Prostate gland (tissue), 2 donors: ENCODE measurements around the gene LIPE. TPM values are rescaled to one million over a fixed set of nuclear protein-coding genes. Genes with fewer than 3 reads are reported as not detected.

Experiments
- DNase-seq: peaks from one replicate; pipeline ENCODE4 v3.0.0-alpha.2; 2019; ENCODE audit warnings: low spot score
- H3K27ac ChIP-seq, 2 donors: fragments of 200-600 bp; sonication (generic); 2 replicates each; pipeline ENCODE4 v1.5.1; 2017 to 2019
- H3K27me3 ChIP-seq: fragments of 200-600 bp; sonication (generic); replicated peaks from 2 replicates; pipeline ENCODE4 v1.5.1; 2019; ENCODE audit not compliant: insufficient read depth
- H3K36me3 ChIP-seq, 2 donors: fragments of 200-600 bp; sonication (generic); 1 replicate in 1 of 2; 2 replicates in 1 of 2; pipeline versions ENCODE4 v1.5.1 to v1.8.1; 2017 to 2019
- H3K4me1 ChIP-seq: fragments of 200-600 bp; sonication (generic); replicated peaks from 2 replicates; pipeline ENCODE4 v1.5.1; 2019
- H3K4me3 ChIP-seq, 2 donors: fragments of 200-600 bp; sonication (generic); 2 replicates each; pipeline ENCODE4 v1.5.1; 2017 to 2019
- H3K9me3 ChIP-seq: fragments of 200-600 bp; sonication (generic); 2 replicates; pipeline ENCODE4 v1.5.1; 2017
- POLR2A ChIP-seq: fragments of 450-650 bp; IDR thresholded peaks from one replicate; pipeline ENCODE4 v1.6.1; 2016; ENCODE audit warnings: antibody characterized with exemption, mild to moderate bottlenecking
- POLR2AphosphoS5 ChIP-seq: sonication (generic); formaldehyde crosslinking; IDR thresholded peaks from one replicate; pipeline ENCODE4 v1.6.1; 2017; ENCODE audit warnings: antibody characterized with exemption
- WGBS: methylation state at CpG from one replicate; pipeline ENCODE4 v1.1.5; 2018; 5-methylcytosine and 5-hydroxymethylcytosine counted together
- intact Hi-C: fragments of 100-400 bp; cut with DNase I; formaldehyde crosslinking; loops from one replicate; pipeline ENCODE4 v1.14.2; 2022
- total RNA-seq, 2 donors: library from RNA; depleted of rRNA; stranded (reverse); fragments of >200 nt; gene quantifications; one replicate each; pipeline ENCODE4 v1.1.0, GENCODE V29; 2016
- TF ChIP-seq, protein P1 (sequence below), 4 experiments: fragments of 200-600 bp in 2 of 4; fragments of 450-650 bp in 2 of 4; sonication (generic) in 2 of 4; IDR thresholded peaks; 1 replicate in 3 of 4; 2 replicates in 1 of 4; pipeline ENCODE4 v1.5.1; 2016 to 2019; ENCODE audit warnings: antibody characterized with exemption in 4 of 4, mild to moderate bottlenecking in 2 of 4, moderate library complexity in 2 of 4

LIPE gene
- total RNA-seq, 2 donors from 2014 or later: 10.2 to 24.8 TPM

DNA sequence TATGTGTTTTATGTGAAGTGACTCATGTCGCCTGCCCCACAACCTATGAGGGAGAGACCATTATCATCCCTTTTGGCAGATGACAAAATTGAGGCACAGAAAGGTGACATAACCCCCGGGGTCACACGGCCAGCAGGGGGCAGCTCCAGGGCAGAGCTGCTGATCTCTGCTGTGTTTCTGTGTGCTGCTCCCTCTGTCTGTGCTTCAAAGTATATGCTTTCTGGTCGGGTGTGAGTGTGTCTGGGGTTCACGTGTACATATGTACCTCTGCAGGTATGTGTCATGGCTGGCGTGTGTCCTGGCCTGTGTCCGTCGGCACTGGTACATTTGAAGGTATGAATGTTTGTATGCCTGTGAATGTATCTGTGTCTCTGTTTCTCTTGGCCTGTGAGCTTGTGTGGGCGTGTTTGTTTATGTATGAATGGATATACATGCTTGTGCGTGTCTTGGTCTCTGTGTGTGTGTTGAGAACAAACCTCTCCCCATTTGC, 7.1 kb downstream of the LIPE start:
- Histone ChIP-seq H3K36me3 (no peaks in the 10 kb centered on the region), H3K4me1 (no peaks in the 10 kb centered on the region), H3K9me3 (no peaks in the 10 kb centered on the region), H3K27ac (no peak overlapping the region), H3K4me3 (no peak overlapping the region), H3K27me3 (no peaks in the 10 kb centered on the region)
- WGBS: 34% methylated on average over 10 of the region's 10 CpGs
- TF ChIP-seq POLR2A (no peak), POLR2AphosphoS5 (no peak)
- TF ChIP-seq, protein P1, sequence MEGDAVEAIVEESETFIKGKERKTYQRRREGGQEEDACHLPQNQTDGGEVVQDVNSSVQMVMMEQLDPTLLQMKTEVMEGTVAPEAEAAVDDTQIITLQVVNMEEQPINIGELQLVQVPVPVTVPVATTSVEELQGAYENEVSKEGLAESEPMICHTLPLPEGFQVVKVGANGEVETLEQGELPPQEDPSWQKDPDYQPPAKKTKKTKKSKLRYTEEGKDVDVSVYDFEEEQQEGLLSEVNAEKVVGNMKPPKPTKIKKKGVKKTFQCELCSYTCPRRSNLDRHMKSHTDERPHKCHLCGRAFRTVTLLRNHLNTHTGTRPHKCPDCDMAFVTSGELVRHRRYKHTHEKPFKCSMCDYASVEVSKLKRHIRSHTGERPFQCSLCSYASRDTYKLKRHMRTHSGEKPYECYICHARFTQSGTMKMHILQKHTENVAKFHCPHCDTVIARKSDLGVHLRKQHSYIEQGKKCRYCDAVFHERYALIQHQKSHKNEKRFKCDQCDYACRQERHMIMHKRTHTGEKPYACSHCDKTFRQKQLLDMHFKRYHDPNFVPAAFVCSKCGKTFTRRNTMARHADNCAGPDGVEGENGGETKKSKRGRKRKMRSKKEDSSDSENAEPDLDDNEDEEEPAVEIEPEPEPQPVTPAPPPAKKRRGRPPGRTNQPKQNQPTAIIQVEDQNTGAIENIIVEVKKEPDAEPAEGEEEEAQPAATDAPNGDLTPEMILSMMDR (IDR thresholded peaks at IDR 0.05): peak in 3 of 4 experiments; percentile 21 to 69 (median 45)
- no peak for DNase-seq
- intact Hi-C loops: no loop called here

GRCh38 chr19:42419309-42419708, 7.9 kb downstream of the LIPE start:
- TF ChIP-seq, protein P1 (IDR thresholded peaks at IDR 0.05): no peak
- no peak for TF ChIP-seq POLR2AphosphoS5
- TF ChIP-seq POLR2A: no peak
- Histone ChIP-seq H3K4me3 (no peak overlapping the region), H3K4me1 (no peaks in the 10 kb centered on the region), H3K36me3 (no peaks in the 10 kb centered on the region), H3K27ac (no peak overlapping the region), H3K27me3 (no peaks in the 10 kb centered on the region), H3K9me3 (no peaks in the 10 kb centered on the region)
- no peak for DNase-seq
- WGBS: 72% methylated on average over 6 of the region's 6 CpGs
- intact Hi-C loops: no loop called here

DNA sequence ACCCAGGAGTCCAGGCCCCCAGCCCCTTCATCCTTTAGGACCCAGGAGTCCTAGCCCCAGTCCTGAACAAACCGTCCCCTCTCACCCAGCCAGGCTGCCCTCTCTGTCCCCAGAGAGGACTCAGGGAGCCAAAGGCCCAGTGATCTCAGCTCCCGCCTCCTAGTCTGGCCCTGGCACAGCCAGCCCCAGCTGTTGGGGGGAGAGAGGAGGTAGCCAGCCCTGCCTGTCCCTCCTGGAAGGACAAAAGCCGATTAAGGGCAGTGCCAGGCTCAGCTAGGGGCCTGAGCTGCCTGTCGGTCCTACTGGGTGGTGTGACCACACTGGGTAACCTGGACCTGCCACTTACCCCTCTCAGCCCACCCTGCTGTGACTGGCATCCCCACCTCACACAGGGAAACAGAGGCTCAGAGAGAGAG, 14.5 kb downstream of the LIPE start:
- TF ChIP-seq, protein P1 (IDR thresholded peaks at IDR 0.05): no peak
- TF ChIP-seq POLR2AphosphoS5 (no peak), POLR2A (no peak)
- WGBS: 50% methylated on average over 4 of the region's 4 CpGs
- Histone ChIP-seq H3K36me3 (no peaks in the 10 kb centered on the region), H3K9me3 (no peaks in the 10 kb centered on the region), H3K4me1 (no peaks in the 10 kb centered on the region), H3K4me3 (no peak overlapping the region), H3K27me3 (no peaks in the 10 kb centered on the region), H3K27ac (no peak overlapping the region)
- intact Hi-C loops: no loop called here
- DNase-seq: no peak

DNA sequence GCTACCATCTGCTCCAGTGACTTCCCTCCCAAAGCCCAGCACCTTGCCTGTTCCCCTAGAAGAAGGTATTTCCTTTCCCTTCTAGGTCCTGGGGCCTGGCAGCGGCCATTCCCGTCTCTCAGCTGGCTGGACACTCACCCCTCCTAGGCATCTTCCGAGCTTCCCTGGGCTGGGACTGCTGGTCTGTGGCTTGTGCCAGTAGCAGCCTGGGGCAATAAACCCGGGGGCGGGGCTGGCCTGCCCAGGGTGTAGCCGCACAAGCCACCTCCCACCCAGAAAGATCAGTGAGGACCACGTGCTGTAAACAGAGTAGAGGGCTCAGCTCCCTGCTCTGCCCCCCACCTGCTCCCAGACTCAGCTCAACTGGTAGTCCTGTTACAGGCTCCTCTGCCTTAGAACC, 15.0 kb downstream of the LIPE start:
- WGBS: 47% methylated on average over 7 of the region's 7 CpGs
- H3K4me3 ChIP-seq: no peak overlapping the region
- intact Hi-C loops: no loop called here
- H3K4me1 ChIP-seq: no peaks in the 10 kb centered on the region
- no peaks in the 10 kb centered on the region for H3K27me3 ChIP-seq
- no peaks in the 10 kb centered on the region for H3K9me3 ChIP-seq
- TF ChIP-seq, protein P1 (IDR thresholded peaks at IDR 0.05): no peak
- TF ChIP-seq POLR2A: no peak
- TF ChIP-seq POLR2AphosphoS5: no peak
- no peak for DNase-seq
- H3K36me3 ChIP-seq: no peaks in the 10 kb centered on the region
- H3K27ac ChIP-seq: no peak overlapping the region

GRCh38 chr19:42411581-42412178, 15.5 kb downstream of the LIPE start:
- TF ChIP-seq, protein P1 (IDR thresholded peaks at IDR 0.05): no peak
- TF ChIP-seq POLR2AphosphoS5 (no peak), POLR2A (no peak)
- Histone ChIP-seq H3K27me3 (no peaks in the 10 kb centered on the region), H3K36me3 (no peaks in the 10 kb centered on the region), H3K4me3 (no peak overlapping the region), H3K27ac (no peak overlapping the region), H3K4me1 (no peaks in the 10 kb centered on the region), H3K9me3 (no peaks in the 10 kb centered on the region)
- DNase-seq: no peak
- intact Hi-C loops: no loop called here
- WGBS: 96% methylated on average over 8 of the region's 8 CpGs
